Skeletal muscle tissue (tissue), 4 donors: ENCODE results near the gene HPN. TPM values are rescaled to one million over a fixed set of nuclear protein-coding genes. Genes with fewer than 3 reads are reported as not detected.

ENCODE experiments used
- H3K27ac ChIP-seq: one replicate; pipeline ENCODE4 v1.7.0; 2013; ENCODE audit warnings: mild to moderate bottlenecking, low read depth, low read length, inconsistent platforms
- H3K27me3 ChIP-seq, 3 donors: one replicate each; pipeline ENCODE4 v1.7.0; 2013; ENCODE audit warnings: low read length in 3 of 3; ENCODE audit not compliant: control insufficient read depth in 3 of 3, insufficient read depth in 3 of 3
- H3K36me3 ChIP-seq, 3 donors: one replicate each; pipeline ENCODE4 v1.7.0; 2013; ENCODE audit warnings: low read length in 3 of 3; ENCODE audit not compliant: control insufficient read depth in 3 of 3, insufficient read depth in 3 of 3
- H3K4me1 ChIP-seq, 3 donors: one replicate each; pipeline ENCODE4 v1.7.0; 2013; ENCODE audit warnings: low read length in 3 of 3, mild to moderate bottlenecking in 3 of 3; ENCODE audit not compliant: control insufficient read depth in 3 of 3, insufficient read depth in 3 of 3
- H3K4me3 ChIP-seq, 3 donors: one replicate each; pipeline ENCODE4 v1.7.0; 2013; ENCODE audit warnings: low read length in 3 of 3
- H3K9ac ChIP-seq, 3 donors: one replicate each; pipeline ENCODE4 v1.7.0; 2013; ENCODE audit warnings: low read length in 3 of 3, mild to moderate bottlenecking in 3 of 3, moderate library complexity in 2 of 3, low read depth in 1 of 3
- H3K9me3 ChIP-seq, 3 donors: one replicate each; pipeline ENCODE4 v1.7.0; 2013; ENCODE audit warnings: low read length in 3 of 3; ENCODE audit not compliant: control insufficient read depth in 3 of 3
- total RNA-seq: library from RNA; depleted of rRNA; stranded (reverse); fragments of >200 nt; gene quantifications from one replicate; pipeline ENCODE4 v1.2.3, GENCODE V29; 2014
- donor health status: Osteomylitis.

The HPN gene
- total RNA-seq, 1 donor from 2014 or later = 0.52 TPM

- Histone ChIP-seq H3K4me3 (no peak overlapping the region), H3K27ac (no peak overlapping the region), H3K4me1 (peaks cover 0 to 18% (median 9%) of the 10 kb centered on the region in 3 donors), H3K9me3 (no peaks in the 10 kb centered on the region), H3K36me3 (no peaks in the 10 kb centered on the region), H3K27me3 (no peaks in the 10 kb centered on the region), H3K9ac (no peak overlapping the region)
Measured at GRCh38 chr19:35108730-35109129, 67.2 kb downstream of the HPN start.

DNA sequence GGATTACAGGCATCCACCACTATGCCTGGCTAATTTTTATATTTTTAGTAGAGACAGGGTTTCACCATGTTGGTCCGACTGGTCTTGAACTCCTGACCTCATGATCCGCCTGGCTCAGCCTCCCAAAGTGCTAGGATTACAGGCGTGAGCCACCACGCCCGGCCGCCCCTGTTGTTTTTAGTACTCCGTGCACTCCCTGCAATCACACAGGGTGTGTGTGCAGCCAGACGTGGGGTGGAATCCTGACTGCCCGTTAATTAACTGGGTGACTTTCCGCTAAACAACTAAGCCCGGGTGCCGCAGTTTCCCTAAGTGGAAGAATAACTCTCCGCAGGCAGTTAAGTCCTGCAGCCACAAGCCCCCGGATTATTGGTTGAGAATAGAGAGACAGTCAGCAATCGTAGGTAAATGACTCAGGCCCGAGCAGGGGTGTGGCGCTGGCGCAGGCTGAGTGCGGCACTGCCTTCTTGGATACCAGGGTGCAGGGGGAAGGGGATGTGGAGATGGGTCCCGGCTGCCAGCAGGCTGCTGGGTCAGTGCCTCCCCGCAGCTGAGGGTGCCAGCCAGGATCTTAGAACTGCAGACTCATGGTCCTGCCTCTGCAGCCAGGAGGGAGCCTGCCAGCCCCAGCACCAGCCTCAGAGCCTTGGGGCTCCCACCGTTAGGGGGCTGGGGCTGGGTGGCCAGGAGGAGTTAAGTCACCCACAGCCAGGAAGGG is 68.0 kb downstream of the HPN start:
- H3K9me3 ChIP-seq = no peaks in the 10 kb centered on the region
- peak overlapping the region; percentile 1 for H3K27ac ChIP-seq
- no peaks in the 10 kb centered on the region for H3K27me3 ChIP-seq
- H3K4me1 ChIP-seq = peaks cover 0 to 22% (median 11%) of the 10 kb centered on the region in 3 donors
- H3K9ac ChIP-seq = peak overlapping the region in 1 of 3 donors; percentile 30
- no peaks in the 10 kb centered on the region for H3K36me3 ChIP-seq
- H3K4me3 ChIP-seq = no peak overlapping the region

- Histone ChIP-seq H3K9ac (no peak overlapping the region), H3K27ac (no peak overlapping the region), H3K27me3 (no peaks in the 10 kb centered on the region), H3K36me3 (no peaks in the 10 kb centered on the region), H3K4me1 (peaks cover 6 to 28% (median 19%) of the 10 kb centered on the region in 3 donors), H3K4me3 (no peak overlapping the region), H3K9me3 (no peaks in the 10 kb centered on the region)
Measured at GRCh38 chr19:35110974-35111373, 69.5 kb downstream of the HPN start.

GRCh38 chr19:35112995-35113688 is 71.6 kb downstream of the HPN start:
- no peaks in the 10 kb centered on the region for H3K9me3 ChIP-seq
- H3K4me1 ChIP-seq = peaks cover 6 to 19% (median 15%) of the 10 kb centered on the region in 3 donors
- H3K27me3 ChIP-seq = no peaks in the 10 kb centered on the region
- no peaks in the 10 kb centered on the region for H3K36me3 ChIP-seq
- H3K4me3 ChIP-seq = no peak overlapping the region
- H3K9ac ChIP-seq = no peak overlapping the region
- no peak overlapping the region for H3K27ac ChIP-seq

DNA sequence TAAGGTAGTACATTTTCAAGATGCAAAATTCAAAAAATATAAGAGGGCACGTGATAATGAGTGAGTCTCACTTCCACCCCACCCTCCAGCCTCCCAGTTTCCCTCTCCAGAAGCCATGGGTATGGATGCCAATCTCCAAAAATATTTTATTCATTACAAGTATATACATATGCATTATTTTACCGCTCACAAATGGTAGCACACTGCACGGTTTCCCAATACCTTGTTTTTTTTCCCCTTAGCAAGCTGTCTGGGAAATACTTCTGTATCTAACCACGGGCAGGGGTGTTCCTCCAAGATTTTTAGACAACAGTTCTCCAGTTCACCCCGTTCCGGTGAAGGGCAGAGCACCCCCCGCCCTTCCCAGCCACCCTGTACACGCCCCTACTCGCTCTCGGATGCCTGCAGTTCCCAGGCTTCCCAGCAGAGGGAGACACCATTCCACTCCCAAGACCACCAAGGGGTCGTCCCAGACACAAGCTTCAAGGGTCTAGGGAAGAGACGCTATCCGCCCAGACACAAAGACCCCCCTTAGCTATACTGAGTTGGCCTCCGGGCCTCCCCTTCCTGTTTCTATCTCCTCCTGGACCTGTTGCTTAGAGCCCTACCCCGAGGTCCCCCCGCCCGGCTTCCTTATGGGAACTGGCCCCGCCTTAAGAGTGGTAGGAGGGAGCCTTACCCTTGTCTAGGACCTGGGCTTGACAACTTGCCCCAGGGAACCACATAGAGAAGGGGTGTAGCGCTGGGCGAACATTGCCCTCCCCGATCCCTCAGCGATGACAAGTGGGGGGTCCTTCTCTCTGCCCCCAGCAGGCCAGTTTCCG is 73.0 kb downstream of the HPN start:
- Histone ChIP-seq H3K27ac (peak overlapping the region; percentile 28), H3K4me3 (peak overlapping the region; percentile 47 to 76 (median 55)), H3K36me3 (no peaks in the 10 kb centered on the region), H3K9ac (peak overlapping the region; percentile 43 to 76 (median 60)), H3K4me1 (peaks cover 6 to 25% (median 15%) of the 10 kb centered on the region in 3 donors), H3K27me3 (no peaks in the 10 kb centered on the region), H3K9me3 (no peaks in the 10 kb centered on the region)

- Histone ChIP-seq H3K36me3 (no peaks in the 10 kb centered on the region), H3K27ac (peak within 1 kb of the TSS; percentile 28), H3K9me3 (no peaks in the 10 kb centered on the region), H3K9ac (peak within 1 kb of the TSS; percentile 43 to 76 (median 60)), H3K27me3 (no peaks in the 10 kb centered on the region), H3K4me3 (peak within 1 kb of the TSS; percentile 47 to 76 (median 55)), H3K4me1 (peaks cover 6 to 21% (median 12%) of the 10 kb centered on the region in 3 donors)
Measured at GRCh38 chr19:35115177-35115951, 73.8 kb downstream of the HPN start, which contains the start of gene FXYD3. Gene FXYD3, plus strand, starts transcription at chr19:35115823. Its CDS starts 3,554 bp downstream, at chr19:35119377.

Other genes with a start within 250 kb of the HPN start
- gene ZNF30, start 114.8 kb upstream of the HPN start, total RNA-seq = 12.0 TPM
- 7.8 TPM for gene ZNF792, start 77.5 kb upstream of the HPN start, total RNA-seq
- 17.7 TPM for gene GRAMD1A, start 41.4 kb upstream of the HPN start, total RNA-seq
- gene SCN1B, start 11.3 kb upstream of the HPN start, total RNA-seq = 1.6 TPM
- gene FXYD3, start 74.1 kb downstream of the HPN start, total RNA-seq = not detected
- gene LGI4, start 93.3 kb downstream of the HPN start, total RNA-seq = 5.2 TPM
- gene FXYD1, start 97.1 kb downstream of the HPN start, total RNA-seq = 45.4 TPM
- gene FXYD7, start 101.5 kb downstream of the HPN start, total RNA-seq = 0.52 TPM
- 7.3 TPM for gene FXYD5, start 113.0 kb downstream of the HPN start, total RNA-seq
- not detected for gene FAM187B, start 187.0 kb downstream of the HPN start, total RNA-seq
- gene LSR, start 207.3 kb downstream of the HPN start, total RNA-seq = 0.52 TPM
- 24.5 TPM for gene USF2, start 227.2 kb downstream of the HPN start, total RNA-seq
- not detected for gene HAMP, start 240.8 kb downstream of the HPN start, total RNA-seq